Heart left ventricle (tissue), 16 donors: ENCODE measurements around the gene CHST11. TPM values are rescaled to one million over a fixed set of nuclear protein-coding genes. Genes with fewer than 3 reads are reported as not detected.

ENCODE experiments used
- ATAC-seq, 4 donors: fragments of 200-7000 bp; cut with Tn5 transposase; one replicate each; pipeline ENCODE4 v1.9.1; 2020 to 2022; ENCODE audit warnings: moderate library complexity in 4 of 4, mild to moderate bottlenecking in 3 of 4, moderate number of reproducible peaks in 1 of 4
- DNase-seq, 5 donors: peaks; one replicate each; pipeline ENCODE4 v3.0.0-alpha.2; 2020
- H3K27ac ChIP-seq, 12 donors: fragments of 200-600 bp; sonication (generic) in 4 of 12; one replicate each; pipeline versions ENCODE4 v1.5.0 to v1.8.0; 2016 to 2022; ENCODE audit warnings: mild to moderate bottlenecking in 2 of 12
- H3K27me3 ChIP-seq, 9 donors: fragments of 200-600 bp; sonication (generic) in 2 of 9; one replicate each; pipeline versions ENCODE4 v1.5.1 to v1.8.0; 2016 to 2022; ENCODE audit warnings: mild to moderate bottlenecking in 3 of 9
- H3K36me3 ChIP-seq, 9 donors: fragments of 200-600 bp; sonication (generic) in 2 of 9; one replicate each; pipeline versions ENCODE4 v1.5.0 to v1.8.0; 2018 to 2022; ENCODE audit warnings: mild to moderate bottlenecking in 2 of 9
- H3K4me1 ChIP-seq, 12 donors: fragments of 200-600 bp; sonication (generic) in 4 of 12; one replicate each; pipeline versions ENCODE4 v1.5.0 to v1.8.0; 2016 to 2022; ENCODE audit warnings: mild to moderate bottlenecking in 3 of 12
- H3K4me3 ChIP-seq, 12 donors: fragments of 200-600 bp; sonication (generic) in 4 of 12; one replicate each; pipeline versions ENCODE4 v1.5.0 to v1.8.0; 2017 to 2022; ENCODE audit warnings: mild to moderate bottlenecking in 9 of 12, moderate library complexity in 4 of 12
- H3K9me3 ChIP-seq, 12 donors: fragments of 200-600 bp; sonication (generic) in 4 of 12; one replicate each; pipeline versions ENCODE4 v1.5.0 to v1.8.0; 2016 to 2022; ENCODE audit warnings: mild to moderate bottlenecking in 1 of 12
- CTCF ChIP-seq, 12 donors: fragments of 200-600 bp; sonication (generic) in 4 of 12; IDR thresholded peaks; one replicate each; pipeline versions ENCODE4 v1.5.0 to v1.8.0; 2018 to 2022; ENCODE audit warnings: antibody characterized with exemption in 12 of 12, mild to moderate bottlenecking in 5 of 12
- POLR2A ChIP-seq, 2 donors: fragments of 450-650 bp; IDR thresholded peaks; one replicate each; pipeline ENCODE4 v1.6.1; 2017; ENCODE audit warnings: antibody characterized with exemption in 2 of 2, mild to moderate bottlenecking in 2 of 2, moderate library complexity in 2 of 2
- WGBS, 4 donors: extraction: QIAGEN DNeasy Blood & Tissue Kit in 2 of 4; methylation state at CpG; one replicate each; pipeline versions ENCODE4 v1.1.5 to v1.1.7; 2013 to 2018; 5-methylcytosine and 5-hydroxymethylcytosine counted together
- intact Hi-C, 10 donors: fragments of 100-400 bp; cut with DNase I; formaldehyde crosslinking; loops; one replicate each; pipeline versions ENCODE4 v1.11.1 to v1.14.2; 2022
- polyA plus RNA-seq, 2 donors: library from polyadenylated mRNA; stranded (reverse); fragments of 200-250 nt; gene quantifications; one replicate each; pipeline ENCODE4 v1.2.3, GENCODE V29; 2013
- total RNA-seq, 9 donors: library from RNA; depleted of rRNA in 2 of 9; stranded (reverse); fragments of >200 nt in 2 of 9; fragmentation: NEBNext Ultra II Directional in 3 of 9; extraction: Animal tissue kit (Norgen Biotek cat#: 25700) in 3 of 9; gene quantifications; one replicate each; pipeline versions ENCODE4 v1.1.0 to v1.2.4, GENCODE V29; 2016 to 2023
- donor health status: ischemic (EF 13 %, LVEDD 7.1; RV severe dilation, severe dysfunction).
- donor health status: healthy with polysubstance abuse.
- donor health status: DM: no; HTN: yes; CAD: no.
- donor health status: DM: no; HTN: no; CAD: no.
- donor health status: ischemic (EF 25% LVEDD 6.9; RV normal size, moderate dysfunction).
- donor health status: ischemic (EF 25% LVEDD 5.7; RV mildly dilated, moderate dysfunction).
- donor health status: healthy.
- donor health status: DM: yes; HTN: yes; CAD: no.
- donor health status: ischemic (EF 35%, LVEDD 5.7; RV mildly dilated, moderate dysfunction).
- donor health status: nonischemic (EF 11% LVEDD 7.7; RV severe dilation, severe dysfunction).
- donor health status: DM: yes; HTN: yes; CAD: no.
- donor health status: PGD.
- donor health status: ischemic (EF 29% LVEDD 5.4; RV normal size, mild dysfunction).
- donor health status: nonischemic (EF 23%, LVEDD 6.1; RV moderate dilation, normal function).

CHST11 gene
- total and polyA plus RNA-seq, 11 donors = 1.1 to 16.9 (median 3.4) TPM

GRCh38 chr12:104668274-104668718 lies 211.5 kb downstream of the CHST11 start:
- peak overlapping the region; percentile 24 to 89 (median 80) for H3K27ac ChIP-seq

DNA sequence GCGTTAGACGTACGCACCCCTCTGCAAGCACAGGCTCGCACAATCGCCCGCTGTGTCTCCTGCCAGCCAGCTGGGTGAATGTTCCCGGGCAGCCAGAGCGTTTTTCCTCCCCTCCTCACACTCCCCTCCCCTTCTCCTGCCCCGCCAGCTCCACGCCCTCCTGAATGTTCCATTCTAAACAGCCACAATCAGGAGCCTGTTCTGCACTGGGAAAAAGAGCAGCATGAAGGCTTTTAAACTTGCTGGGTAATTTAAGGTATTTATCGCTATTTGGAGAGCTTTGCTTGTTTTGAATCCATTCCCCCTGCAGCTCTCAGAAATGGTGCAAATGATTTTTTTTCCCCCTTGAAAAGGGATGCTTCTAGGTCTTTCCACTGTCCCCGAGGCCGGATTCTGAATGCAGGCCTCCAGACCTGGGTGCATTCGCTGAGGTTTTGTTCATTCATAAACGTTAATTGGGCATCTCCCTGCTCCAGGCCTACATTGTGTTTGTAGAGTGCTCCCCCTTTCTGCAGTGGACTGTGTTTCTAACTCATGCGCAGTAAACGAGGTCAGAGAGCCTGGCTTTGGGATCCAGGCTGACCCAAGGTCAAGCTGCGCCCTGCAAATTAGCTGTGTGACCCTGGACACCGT lies 212.5 kb downstream of the CHST11 start:
- no peaks in the 10 kb centered on the region for H3K36me3 ChIP-seq
- WGBS, 4 donors = 45 to 54% (median 51%) methylated on average over 19 of the region's 19 CpGs
- ATAC-seq (peak; percentile 65 to 75 (median 74)), DNase-seq (peak; percentile 70 to 81 (median 71))
- H3K9me3 ChIP-seq = no peaks in the 10 kb centered on the region
- H3K4me1 ChIP-seq = peaks cover 3 to 80% (median 56%) of the 10 kb centered on the region in 12 donors
- TF ChIP-seq POLR2A (IDR thresholded peaks at IDR 0.05) (no peak), CTCF (IDR thresholded peaks at IDR 0.05) (peak in 8 of 12 donors; percentile 11 to 45 (median 26))
- H3K27me3 ChIP-seq = no peaks in the 10 kb centered on the region
- intact Hi-C loops = loop anchor here in 4 of 10 donors (2.0 to 10.0 kb wide), 3 partner anchors 212 to 284 kb away; partner anchors contain the start of gene CHST11 (in 2 of the 4)
- peak overlapping the region; percentile 24 to 89 (median 80) for H3K27ac ChIP-seq
- peak overlapping the region in 4 of 12 donors; percentile 0 to 21 (median 14) for H3K4me3 ChIP-seq

More at GRCh38 chr12:104668274-104668718, 211.5 kb downstream of the CHST11 start:
- TF ChIP-seq POLR2A (IDR thresholded peaks at IDR 0.05) (no peak), CTCF (IDR thresholded peaks at IDR 0.05) (no peak)
- H3K4me1 ChIP-seq = peaks cover 3 to 71% (median 49%) of the 10 kb centered on the region in 12 donors
- H3K9me3 ChIP-seq = no peaks in the 10 kb centered on the region
- ATAC-seq = peak; percentile 32 to 66 (median 44)
- 31 to 45% (median 35%) methylated on average over 11 of the region's 11 CpGs for WGBS, 4 donors
- no peaks in the 10 kb centered on the region for H3K36me3 ChIP-seq
- H3K27me3 ChIP-seq = no peaks in the 10 kb centered on the region
- intact Hi-C loops = loop anchor here in 4 of 10 donors (2.0 to 10.0 kb wide), 3 partner anchors 211 to 283 kb away; partner anchors contain the start of gene CHST11 (in 2 of the 4)
- peak in 4 of 5 donors; percentile 48 to 79 (median 53) for DNase-seq
- H3K4me3 ChIP-seq = peak overlapping the region in 4 of 12 donors; percentile 0 to 21 (median 14)

GRCh38 chr12:104669851-104670337 lies 213.1 kb downstream of the CHST11 start:
- TF ChIP-seq POLR2A (IDR thresholded peaks at IDR 0.05) (no peak), CTCF (IDR thresholded peaks at IDR 0.05) (no peak)
- ATAC-seq (no peak), DNase-seq (peak in 4 of 5 donors; percentile 42 to 74 (median 64))
- Histone ChIP-seq H3K4me1 (peaks cover 3 to 85% (median 57%) of the 10 kb centered on the region in 12 donors), H3K9me3 (no peaks in the 10 kb centered on the region), H3K27me3 (no peaks in the 10 kb centered on the region), H3K27ac (peak overlapping the region; percentile 24 to 89 (median 80)), H3K36me3 (no peaks in the 10 kb centered on the region), H3K4me3 (no peak overlapping the region)
- intact Hi-C loops = loop anchor here in 7 of 10 donors (2.0 to 10.0 kb wide), 7 partner anchors 185 to 288 kb away; partner anchors contain the start of gene CHST11 (in 5 of the 7)
- WGBS, 4 donors = 67 to 80% (median 73%) methylated on average over 6 of the region's 6 CpGs
